Prostate gland (tissue), 2 donors: ENCODE data around the gene UBAC2.

Experiments used
- CTCF ChIP-seq, 4 experiments: fragments of 200-600 bp in 2 of 4; fragments of 450-650 bp in 2 of 4; sonication (generic) in 2 of 4; IDR thresholded peaks; 1 replicate in 3 of 4; 2 replicates in 1 of 4; pipeline ENCODE4 v1.5.1; 2016 to 2019; ENCODE audit warnings: antibody characterized with exemption in 4 of 4, mild to moderate bottlenecking in 2 of 4, moderate library complexity in 2 of 4
- POLR2A ChIP-seq: fragments of 450-650 bp; IDR thresholded peaks from one replicate; pipeline ENCODE4 v1.6.1; 2016; ENCODE audit warnings: antibody characterized with exemption, mild to moderate bottlenecking
- POLR2AphosphoS5 ChIP-seq: sonication (generic); formaldehyde crosslinking; IDR thresholded peaks from one replicate; pipeline ENCODE4 v1.6.1; 2017; ENCODE audit warnings: antibody characterized with exemption

DNA sequence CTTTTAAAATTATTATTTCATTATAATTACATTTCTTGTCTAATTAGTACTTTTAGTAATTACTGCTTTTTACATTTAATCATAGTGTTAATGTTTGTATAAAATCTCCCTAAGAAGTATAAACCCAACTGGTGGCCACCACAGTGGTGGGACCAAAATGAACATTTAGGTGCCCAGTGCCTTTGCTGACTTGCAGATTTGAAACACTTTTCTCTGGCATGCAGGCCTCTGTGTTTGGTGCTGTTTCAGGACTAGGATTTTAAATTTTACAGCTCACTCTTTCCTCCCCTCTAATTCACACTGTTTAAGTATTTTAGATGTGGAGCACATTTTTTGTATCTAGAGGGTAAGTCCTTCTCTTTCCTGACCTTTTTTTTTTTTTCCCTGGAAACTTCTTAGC lies 17.5 kb downstream of the UBAC2 start:
- TF ChIP-seq CTCF (IDR thresholded peaks at IDR 0.05) (no peak), POLR2AphosphoS5 (no peak), POLR2A (no peak)
